ENCODE measurements around the gene ZNF592.
"Not testable (repeated sequence)": the region's sequence is repeated elsewhere in the genome, so short reads cannot be mapped to it uniquely, and the experiment has no call there.

Gene ZNF592

GRCh38 chr15:84749111-84749991, 959 bp downstream of the ZNF592 start:
- DNase-seq, result peak; percentile 67

GRCh38 chr15:84750583-84751092, 2.2 kb downstream of the ZNF592 start:
- DNase-seq, result no peak

- DNase-seq, result not testable (repeated sequence)
Observed at GRCh38 chr15:84751721-84752120, 3.3 kb downstream of the ZNF592 start.

- DNase-seq, result no peak
Observed at GRCh38 chr15:84752195-84752594, 3.8 kb downstream of the ZNF592 start.

- DNase-seq, result no peak
Observed at GRCh38 chr15:84752700-84753099, 4.3 kb downstream of the ZNF592 start.

GRCh38 chr15:84754889-84755288, 6.5 kb downstream of the ZNF592 start:
- DNase-seq, result not testable (repeated sequence)

- no peak for DNase-seq
Observed at GRCh38 chr15:84755736-84756527, 7.5 kb downstream of the ZNF592 start.

- DNase-seq, result no peak
Observed at GRCh38 chr15:84759018-84759417, 10.6 kb downstream of the ZNF592 start.

- no peak for DNase-seq
Observed at GRCh38 chr15:84760219-84760618, 11.8 kb downstream of the ZNF592 start.

- DNase-seq, result peak; percentile 79
Observed at GRCh38 chr15:84761607-84762131, 13.3 kb downstream of the ZNF592 start.

GRCh38 chr15:84762840-84763572, 14.6 kb downstream of the ZNF592 start:
- no peak for DNase-seq

GRCh38 chr15:84764585-84764984, 16.2 kb downstream of the ZNF592 start:
- DNase-seq, result no peak

- DNase-seq, result no peak
Observed at GRCh38 chr15:84764989-84765388, 16.6 kb downstream of the ZNF592 start.

- DNase-seq, result no peak
Observed at GRCh38 chr15:84765675-84766074, 17.3 kb downstream of the ZNF592 start.

GRCh38 chr15:84766461-84767035, 18.2 kb downstream of the ZNF592 start:
- no peak for DNase-seq

- no peak for DNase-seq
Observed at GRCh38 chr15:84772031-84772430, 23.6 kb downstream of the ZNF592 start.

- DNase-seq, result no peak
Observed at GRCh38 chr15:84772467-84772866, 24.1 kb downstream of the ZNF592 start.

GRCh38 chr15:84773716-84774115, 25.3 kb downstream of the ZNF592 start:
- DNase-seq, result no peak

- no peak for DNase-seq
Observed at GRCh38 chr15:84775867-84776449, 27.6 kb downstream of the ZNF592 start.

GRCh38 chr15:84778194-84778593, 29.8 kb downstream of the ZNF592 start:
- no peak for DNase-seq

GRCh38 chr15:84780492-84780891, 32.1 kb downstream of the ZNF592 start:
- no peak for DNase-seq

- no peak for DNase-seq
Observed at GRCh38 chr15:84781495-84781894, 33.1 kb downstream of the ZNF592 start.

All from activated CD4-positive, alpha-beta T cell treated with anti-CD3 and anti-CD28 coated beads, Interleukin-2, amount 50 U/mL, for 16 hours (primary cell).